Right ventricle myocardium inferior (tissue), 1 donor: ENCODE data around the gene SLC35F6. TPM values are rescaled to one million over a fixed set of nuclear protein-coding genes. Genes with fewer than 3 reads are reported as not detected.

Experiments used
- ATAC-seq: fragments of 200-7000 bp; cut with Tn5 transposase; one replicate; pipeline ENCODE4 v1.9.1; 2020; ENCODE audit warnings: mild to moderate bottlenecking, moderate library complexity
- DNase-seq: peaks from one replicate; pipeline ENCODE4 v3.0.0; 2021; ENCODE audit errors: missing footprints
- intact Hi-C: fragments of 100-400 bp; cut with DNase I; formaldehyde crosslinking; loops from one replicate; pipeline ENCODE4 v1.11.0; 2022
- long read RNA-seq: library from polyadenylated mRNA; unstranded; transcript quantifications from one replicate; pipeline ENCODE4 v2.0.0, GENCODE V29; 2021
- total RNA-seq: library from RNA; stranded (reverse); fragmentation: NEBNext Ultra II Directional; extraction: Animal tissue kit (Norgen Biotek cat#: 25700); gene quantifications from one replicate; pipeline ENCODE4 v1.2.1, GENCODE V29; 2021
- donor health status: DM: no; HTN: yes; CAD: no; lungs with severe emphysema.

The SLC35F6 gene, protein sequence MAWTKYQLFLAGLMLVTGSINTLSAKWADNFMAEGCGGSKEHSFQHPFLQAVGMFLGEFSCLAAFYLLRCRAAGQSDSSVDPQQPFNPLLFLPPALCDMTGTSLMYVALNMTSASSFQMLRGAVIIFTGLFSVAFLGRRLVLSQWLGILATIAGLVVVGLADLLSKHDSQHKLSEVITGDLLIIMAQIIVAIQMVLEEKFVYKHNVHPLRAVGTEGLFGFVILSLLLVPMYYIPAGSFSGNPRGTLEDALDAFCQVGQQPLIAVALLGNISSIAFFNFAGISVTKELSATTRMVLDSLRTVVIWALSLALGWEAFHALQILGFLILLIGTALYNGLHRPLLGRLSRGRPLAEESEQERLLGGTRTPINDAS
- total RNA-seq = 20.3 TPM
- long read RNA-seq, transcript SLC35F6-201 (6 exons, 3,898 nt) = major isoform, 5 of 5 reads
- long read RNA-seq, partial matches to known transcripts = 0 of 5 reads
- long read RNA-seq, other reads (novel, unspliced or antisense) = 0 of 5 reads

DNA sequence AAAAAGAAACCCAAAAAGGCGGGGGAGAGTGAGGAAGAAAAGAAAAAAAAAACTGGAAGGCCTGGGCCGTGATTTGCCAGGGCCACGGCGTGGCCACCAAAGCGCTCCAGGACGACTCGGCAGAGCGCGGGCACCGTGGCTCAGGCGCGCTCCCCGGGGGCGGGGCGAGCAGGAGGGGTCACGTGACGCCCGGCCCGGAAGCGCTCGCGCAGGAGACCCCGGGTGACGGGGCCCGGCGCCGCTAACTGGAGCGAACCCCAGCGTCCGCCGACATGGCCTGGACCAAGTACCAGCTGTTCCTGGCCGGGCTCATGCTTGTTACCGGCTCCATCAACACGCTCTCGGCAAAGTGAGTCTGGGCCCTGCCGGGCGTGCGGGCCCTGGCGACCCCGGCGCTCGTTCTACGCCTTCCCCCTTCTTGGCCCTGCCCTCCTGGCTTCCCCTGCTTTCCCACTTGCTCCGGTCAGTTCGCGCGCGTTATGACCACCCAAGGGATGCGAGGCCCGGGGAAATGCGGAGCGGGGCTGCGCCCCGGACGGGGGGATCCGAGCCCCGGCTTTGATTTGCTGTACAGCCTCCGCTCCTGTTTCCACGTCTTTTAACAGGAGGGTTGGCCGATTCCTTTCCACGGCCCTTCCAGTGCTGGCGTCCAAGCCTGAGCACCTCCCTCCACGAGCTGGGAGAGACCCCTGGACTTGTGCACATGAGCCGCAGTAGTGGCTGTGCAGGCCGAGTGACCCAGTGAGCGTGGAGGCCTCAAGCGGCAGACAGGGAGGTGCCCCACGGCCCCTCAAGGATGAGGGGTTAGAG, at the start of gene SLC35F6:
Gene SLC35F6 (plus strand): TSS at position 207 of the 810 bp plus-strand sequence. CDS start 66 bp downstream, at position 273.
- ATAC-seq (peak; percentile 95), DNase-seq (peak; percentile 95)
- intact Hi-C loops = no loop called here

DNA sequence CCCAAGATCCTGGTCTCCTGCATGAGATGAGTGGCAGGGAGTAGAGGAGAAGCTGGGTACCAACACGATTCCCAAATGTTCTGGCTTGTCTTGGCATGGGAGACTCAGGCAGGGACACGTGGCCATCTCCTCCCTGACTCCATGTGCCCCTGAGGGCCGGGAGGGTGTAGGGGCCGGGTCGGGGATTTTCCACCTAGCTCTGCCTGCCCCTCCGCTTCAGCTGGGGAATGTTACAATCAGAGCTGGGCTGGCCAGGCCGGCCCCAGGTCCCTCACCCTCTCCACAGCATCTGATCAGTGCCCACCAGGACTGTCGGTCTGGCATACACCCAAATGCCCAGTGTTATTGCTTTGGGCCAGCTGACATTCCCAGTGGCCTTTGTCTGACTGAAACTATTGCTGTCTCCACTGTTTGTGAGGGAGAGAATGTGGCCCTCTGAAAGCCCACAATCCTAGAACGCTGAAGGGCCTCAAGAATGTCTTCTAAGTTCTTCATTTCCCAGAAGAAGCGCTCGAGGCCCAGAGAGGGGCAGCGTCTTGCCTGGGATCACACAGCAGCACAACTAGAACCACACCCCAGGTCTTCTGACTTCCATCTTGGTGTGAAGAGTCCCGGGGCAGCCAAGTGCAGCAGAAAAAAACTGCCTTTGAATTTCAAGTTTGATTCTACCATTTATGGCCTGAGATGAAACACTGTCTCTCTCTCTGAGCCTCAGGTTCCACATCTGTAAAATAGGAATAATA, 48.4 kb upstream of the SLC35F6 start:
- ATAC-seq (no peak), DNase-seq (peak; percentile 23)
- intact Hi-C loops = no loop called here

- DNase-seq = peak; percentile 23
- intact Hi-C loops = no loop called here
- ATAC-seq = no peak
Observed at GRCh38 chr2:26716340-26716739, 47.7 kb upstream of the SLC35F6 start.

GRCh38 chr2:26716769-26717168, 47.3 kb upstream of the SLC35F6 start:
- intact Hi-C loops = no loop called here
- ATAC-seq = no peak

GRCh38 chr2:26717362-26717761, 46.7 kb upstream of the SLC35F6 start:
- intact Hi-C loops = no loop called here
- DNase-seq (peak; percentile 46), ATAC-seq (no peak)

More at GRCh38 chr2:26716769-26717168, 47.3 kb upstream of the SLC35F6 start:
- no peak for DNase-seq

GRCh38 chr2:26718949-26719686, 45.0 kb upstream of the SLC35F6 start:
- intact Hi-C loops = no loop called here
- DNase-seq = no peak
- no peak for ATAC-seq

DNA sequence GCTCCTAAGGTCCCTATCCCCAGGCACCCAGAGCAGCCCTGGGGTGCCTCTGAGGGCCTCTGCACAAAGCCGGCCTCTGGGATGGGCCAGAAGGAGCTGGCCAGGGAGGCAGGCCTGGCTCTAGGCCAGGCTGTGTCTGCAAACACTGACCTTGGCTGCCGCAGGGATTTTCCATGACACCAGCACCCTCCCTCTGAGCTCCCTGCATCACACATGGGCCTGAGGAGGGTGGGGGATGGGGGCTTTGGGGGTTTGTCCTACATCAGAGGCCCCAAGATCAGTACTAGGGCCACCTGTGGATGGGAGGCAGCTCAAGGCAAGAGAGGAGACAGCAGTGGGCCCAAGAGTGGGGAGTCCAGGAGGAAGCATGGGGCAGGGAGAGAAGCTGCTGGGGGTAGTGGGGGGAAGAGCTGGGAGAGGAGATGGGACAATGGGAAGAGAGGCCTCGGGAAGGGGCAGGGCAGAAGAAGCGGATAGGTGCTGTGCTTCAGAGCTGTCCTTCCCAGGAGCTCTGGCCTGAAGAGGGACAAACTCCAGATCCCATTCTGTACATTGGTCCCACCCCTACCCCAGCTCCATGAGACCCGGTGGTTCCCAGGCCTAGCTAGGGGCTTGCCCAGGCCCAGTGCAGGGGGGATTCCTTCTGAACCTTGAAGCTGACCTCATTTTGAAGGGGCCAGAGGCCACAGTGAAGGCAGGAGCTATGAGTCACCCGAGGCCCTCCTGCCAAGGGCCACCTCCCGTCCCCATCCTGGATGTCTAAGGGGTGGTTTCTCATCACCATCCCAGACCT, 43.6 kb upstream of the SLC35F6 start:
- ATAC-seq (peak; percentile 87), DNase-seq (peak; percentile 91)
- intact Hi-C loops = no loop called here

DNA sequence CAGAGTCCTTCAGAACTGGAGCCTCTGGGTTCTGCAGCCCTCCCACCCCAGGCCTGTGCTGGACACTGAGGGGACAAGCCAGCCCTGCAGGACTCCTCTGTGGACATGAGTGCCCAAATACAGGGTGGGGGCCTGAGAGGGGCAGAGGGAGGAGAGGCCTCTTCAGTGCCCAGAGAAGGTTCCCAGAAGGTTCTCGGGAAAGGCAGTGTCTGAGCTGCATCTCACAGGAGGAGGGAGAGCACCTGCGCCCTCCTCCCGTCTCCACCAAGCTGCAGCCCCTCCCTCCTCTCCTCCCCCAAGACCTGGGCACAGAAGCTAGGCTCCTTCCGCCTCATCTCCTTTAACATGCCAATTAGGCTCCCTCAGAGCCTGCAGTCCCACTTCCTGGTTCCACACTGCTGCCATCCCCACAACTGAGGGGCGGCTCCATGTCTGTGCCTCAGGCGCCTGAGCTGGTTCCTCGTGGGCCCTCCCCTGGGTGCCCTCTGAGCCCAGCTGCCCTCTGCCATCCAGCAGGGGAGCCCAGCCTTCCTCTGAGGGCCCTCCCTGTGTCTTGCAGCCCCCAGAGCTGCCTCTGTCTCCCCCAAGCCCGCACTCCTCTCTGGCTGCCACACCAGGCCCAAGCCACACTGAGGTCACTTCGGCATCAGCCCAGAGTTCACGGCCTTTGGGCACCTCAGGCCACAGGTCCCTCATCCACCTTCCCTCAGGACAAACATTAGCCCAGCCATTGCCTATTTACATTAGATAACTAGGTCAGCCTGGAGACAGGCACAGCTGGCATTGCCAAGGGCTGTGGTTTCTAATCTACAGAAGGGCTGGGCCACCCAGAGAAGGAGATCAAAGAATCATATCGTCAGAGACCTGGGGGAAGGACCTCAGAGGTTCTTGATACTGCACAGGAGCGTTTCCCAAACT, 42.7 kb upstream of the SLC35F6 start:
- DNase-seq (peak; percentile 27), ATAC-seq (no peak)
- intact Hi-C loops = no loop called here

GRCh38 chr2:26722328-26722727, 41.8 kb upstream of the SLC35F6 start:
- no peak for ATAC-seq
- no peak for DNase-seq
- intact Hi-C loops = no loop called here

DNA sequence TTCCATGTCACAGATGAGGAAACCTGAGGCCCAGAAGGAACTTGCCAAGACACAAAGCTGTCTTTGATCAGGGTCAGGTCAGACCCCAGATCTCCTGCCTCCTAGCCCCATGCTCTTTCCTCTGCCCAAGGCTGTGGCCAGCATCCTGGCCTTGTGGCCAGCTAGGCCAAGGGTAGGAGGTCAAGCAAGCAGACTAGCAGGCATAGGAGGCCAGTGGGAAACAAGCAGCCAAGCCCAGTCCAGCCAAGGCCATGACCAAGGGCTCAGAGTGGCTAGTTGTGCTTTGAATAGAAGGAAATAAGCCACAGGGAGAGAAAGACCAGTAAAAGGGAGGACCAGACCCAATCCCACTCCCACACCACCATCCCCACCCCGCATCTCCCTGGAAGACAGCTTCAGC, 41.2 kb upstream of the SLC35F6 start:
- ATAC-seq (no peak), DNase-seq (peak; percentile 8)
- intact Hi-C loops = no loop called here

GRCh38 chr2:26723475-26723874, 40.6 kb upstream of the SLC35F6 start:
- no peak for ATAC-seq
- no peak for DNase-seq
- intact Hi-C loops = no loop called here

- DNase-seq = peak; percentile 75
- intact Hi-C loops = no loop called here
- peak; percentile 8 for ATAC-seq
Observed at GRCh38 chr2:26723991-26724750, 39.9 kb upstream of the SLC35F6 start.

- DNase-seq (no peak), ATAC-seq (no peak)
- intact Hi-C loops = no loop called here
Observed at GRCh38 chr2:26724784-26725520, 39.1 kb upstream of the SLC35F6 start.

- no peak for DNase-seq
- peak; percentile 50 for ATAC-seq
- intact Hi-C loops = no loop called here
Observed at GRCh38 chr2:26725521-26725820, 38.6 kb upstream of the SLC35F6 start.

- no peak for DNase-seq
- intact Hi-C loops = no loop called here
- no peak for ATAC-seq
Observed at GRCh38 chr2:26726228-26726627, 37.9 kb upstream of the SLC35F6 start.
